GM18858 (cell line): ENCODE measurements around the gene PDE3B.
"Not testable (repeated sequence)": the region's sequence is repeated elsewhere in the genome, so short reads cannot be mapped to it uniquely, and the experiment has no call there.

Experiments
- ATAC-seq: cut with Tn5 transposase; IDR thresholded peaks from one replicate; pipeline ENCODE4 v1.9.1; 2021; ENCODE audit not compliant: unreplicated experiment

PDE3B gene

DNA sequence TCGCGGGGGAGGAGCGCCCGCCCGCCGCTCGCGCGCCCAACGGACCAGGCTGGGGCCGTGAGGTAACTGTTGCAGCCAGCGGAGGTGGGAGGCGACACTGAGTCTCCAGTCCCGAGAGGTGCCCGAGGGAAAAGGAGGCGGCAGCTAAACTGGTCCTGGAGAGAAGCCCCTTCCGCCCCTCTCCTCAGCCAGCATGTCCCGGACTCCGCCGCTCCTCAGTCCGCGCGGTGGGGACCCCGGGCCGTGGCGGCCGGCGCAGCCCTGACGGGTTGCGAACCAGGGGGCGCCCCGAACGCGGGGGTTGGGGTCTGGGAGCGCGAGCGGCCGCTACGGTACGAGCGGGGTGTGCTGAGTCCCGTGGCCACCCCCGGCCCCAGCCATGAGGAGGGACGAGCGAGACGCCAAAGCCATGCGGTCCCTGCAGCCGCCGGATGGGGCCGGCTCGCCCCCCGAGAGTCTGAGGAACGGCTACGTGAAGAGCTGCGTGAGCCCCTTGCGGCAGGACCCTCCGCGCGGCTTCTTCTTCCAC, at the start of gene PDE3B:
TSS of gene PDE3B (plus strand) at position 108 of the 529 bp plus-strand sequence. CDS start at position 380, 272 bp downstream.
- peak; percentile 59 for ATAC-seq

GRCh38 chr11:14595261-14595660, 48.3 kb upstream of the PDE3B start:
- not testable (repeated sequence) for ATAC-seq

- ATAC-seq = no peak
Observed at GRCh38 chr11:14607713-14608112, 35.9 kb upstream of the PDE3B start.

DNA sequence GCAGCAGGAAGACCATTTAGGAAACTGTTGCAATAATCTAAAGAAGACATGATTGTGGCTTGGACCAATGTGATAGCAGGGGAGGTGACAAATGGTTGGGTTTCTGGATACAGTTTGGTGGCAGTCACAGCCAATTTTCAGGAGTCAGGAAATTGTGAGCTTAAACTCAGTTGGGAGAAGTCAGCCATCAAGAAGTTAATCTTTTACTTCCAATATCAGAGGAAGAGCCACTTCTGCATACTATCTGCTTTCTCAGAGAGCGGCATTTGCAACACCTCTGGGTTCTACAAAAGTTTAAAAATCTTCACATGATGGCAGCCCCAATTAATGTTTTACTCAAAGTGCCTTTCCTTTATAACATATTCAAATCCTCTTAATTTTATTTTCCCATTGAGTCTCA, 33.7 kb upstream of the PDE3B start:
- no peak for ATAC-seq

DNA sequence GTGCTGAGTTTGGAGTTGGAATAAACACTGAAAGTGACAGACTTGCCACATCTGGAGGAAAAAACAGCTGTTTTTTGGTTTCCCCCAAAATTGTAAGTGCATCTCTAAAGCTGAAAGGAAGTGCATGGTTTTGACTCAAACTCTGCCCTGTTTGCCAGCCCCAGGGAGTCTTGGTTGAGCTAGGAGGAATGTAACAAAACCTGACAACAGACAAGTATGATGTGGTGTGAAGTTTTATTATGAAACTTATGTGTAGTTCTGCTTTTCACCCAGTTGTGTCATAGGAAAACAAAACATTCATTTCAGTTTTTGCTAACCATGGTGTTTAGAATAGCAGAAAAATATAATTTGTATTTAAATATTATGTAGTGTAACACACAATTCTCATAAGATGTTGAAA, 31.7 kb upstream of the PDE3B start:
- no peak for ATAC-seq

DNA sequence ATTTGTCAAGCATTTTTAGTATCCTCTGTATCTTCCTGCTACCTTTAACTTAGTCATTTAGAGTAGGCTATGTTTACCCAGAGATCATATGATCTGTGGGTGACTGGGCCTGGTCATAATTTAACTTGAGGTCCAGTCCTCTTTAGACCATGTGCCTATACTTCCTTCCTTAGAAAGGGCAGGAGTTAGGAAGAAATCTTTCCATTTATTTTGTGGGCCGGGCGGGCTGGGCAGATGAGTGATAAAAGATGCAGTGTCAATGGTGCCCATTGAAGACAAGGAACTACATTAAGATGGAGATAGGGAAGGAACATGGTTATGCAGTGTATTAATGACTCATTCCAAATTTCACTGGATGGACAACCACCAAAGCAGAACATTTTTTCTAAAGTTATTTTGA, 30.9 kb upstream of the PDE3B start:
- ATAC-seq = no peak

DNA sequence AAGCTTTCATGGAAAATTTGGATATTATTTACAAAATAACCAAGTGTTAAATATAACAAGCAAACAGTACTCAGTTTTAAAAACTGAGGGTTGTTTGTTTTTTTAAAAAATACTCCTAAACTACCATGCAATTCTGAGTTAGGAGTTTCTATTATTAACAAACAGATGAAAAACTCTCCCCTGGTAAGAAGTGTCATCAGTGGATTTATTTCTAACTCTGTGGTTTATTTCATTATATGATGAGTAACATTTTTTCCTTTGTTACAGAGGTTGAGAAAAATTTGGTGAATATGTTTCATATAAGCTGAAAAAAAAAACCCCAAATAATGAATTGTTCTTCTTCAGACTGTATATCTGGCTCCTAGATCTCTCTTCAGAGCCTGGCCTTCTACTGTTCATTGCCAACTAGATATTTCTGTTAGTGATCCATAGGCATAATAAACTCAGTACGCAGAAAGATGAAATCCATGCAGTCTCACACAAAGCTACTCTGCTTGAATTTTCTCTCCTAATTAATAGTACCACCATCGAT, 29.4 kb upstream of the PDE3B start:
- ATAC-seq = no peak

DNA sequence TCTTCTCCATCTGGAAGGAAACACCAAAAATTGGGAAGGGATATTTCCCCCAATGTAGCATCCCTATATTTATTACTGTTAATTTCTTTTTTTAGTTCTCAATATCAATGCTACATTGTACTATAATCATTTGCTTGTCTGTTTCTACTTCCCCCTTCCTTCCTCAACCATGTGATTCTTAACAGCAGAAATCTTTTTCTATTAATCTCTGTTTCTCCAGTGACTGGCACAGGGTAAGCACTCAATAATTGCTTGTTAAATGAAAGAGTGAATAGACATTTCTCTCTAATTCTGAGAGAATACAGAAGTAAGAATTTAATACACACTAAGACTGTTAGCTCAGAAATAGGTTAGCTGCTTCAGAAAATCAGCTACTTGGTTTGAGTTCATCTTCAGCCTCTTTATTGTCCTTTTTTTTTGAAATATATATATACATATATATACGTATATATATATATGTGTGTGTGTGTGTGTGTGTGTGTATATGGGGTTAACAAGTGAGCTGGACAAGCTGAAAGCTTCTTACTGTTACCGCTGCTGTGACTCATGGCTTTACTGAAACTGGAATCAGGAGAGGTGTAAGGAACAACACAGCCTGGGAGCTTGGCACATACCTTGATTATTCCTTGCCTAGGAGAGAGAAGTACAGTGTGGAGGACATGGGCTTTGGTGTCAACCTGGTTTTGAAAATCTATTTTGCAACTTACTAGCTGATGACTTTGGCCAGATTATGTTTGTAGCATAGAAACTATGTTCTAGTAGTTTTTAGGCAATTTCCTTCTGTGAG, 26.2 kb upstream of the PDE3B start:
- no peak for ATAC-seq

GRCh38 chr11:14618060-14618459, 25.5 kb upstream of the PDE3B start:
- no peak for ATAC-seq

GRCh38 chr11:14619603-14620531, 23.7 kb upstream of the PDE3B start:
- no peak for ATAC-seq

DNA sequence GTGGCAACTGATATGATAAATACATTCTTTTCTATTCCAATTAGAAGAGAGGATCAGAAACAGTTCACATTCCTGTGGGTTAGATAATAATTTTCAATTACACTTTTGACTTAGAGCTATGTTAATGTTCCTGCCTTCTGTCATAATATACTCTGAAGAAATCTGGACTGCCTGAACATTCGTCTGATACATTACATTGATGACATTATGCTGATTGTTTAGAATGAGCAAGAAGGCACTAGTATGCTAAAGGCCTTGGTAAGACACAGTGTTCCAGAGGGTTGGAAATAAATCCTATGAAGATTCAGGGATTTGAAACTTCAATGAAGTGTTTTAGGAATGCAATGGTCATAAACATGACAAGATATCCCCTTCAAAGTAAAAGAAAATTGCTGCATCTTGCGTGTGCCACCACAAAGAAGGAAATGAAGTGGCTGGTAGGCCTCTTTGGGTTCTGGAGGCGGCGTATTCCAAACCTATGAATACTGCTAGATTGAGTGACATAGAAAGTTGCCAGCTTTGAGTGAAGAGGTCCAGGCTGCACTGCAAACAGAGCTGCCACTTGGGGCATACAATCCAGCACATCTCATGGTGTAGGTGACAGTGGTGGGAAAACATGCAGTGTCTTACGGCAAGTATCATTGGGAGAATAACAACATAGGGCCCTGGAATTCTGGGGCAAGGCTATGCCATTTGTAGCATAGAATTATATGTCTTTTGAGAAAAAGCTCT, 21.2 kb upstream of the PDE3B start:
- ATAC-seq = no peak

- no peak for ATAC-seq
Observed at GRCh38 chr11:14623036-14623435, 20.6 kb upstream of the PDE3B start.

- no peak for ATAC-seq
Observed at GRCh38 chr11:14625586-14626205, 17.9 kb upstream of the PDE3B start.

DNA sequence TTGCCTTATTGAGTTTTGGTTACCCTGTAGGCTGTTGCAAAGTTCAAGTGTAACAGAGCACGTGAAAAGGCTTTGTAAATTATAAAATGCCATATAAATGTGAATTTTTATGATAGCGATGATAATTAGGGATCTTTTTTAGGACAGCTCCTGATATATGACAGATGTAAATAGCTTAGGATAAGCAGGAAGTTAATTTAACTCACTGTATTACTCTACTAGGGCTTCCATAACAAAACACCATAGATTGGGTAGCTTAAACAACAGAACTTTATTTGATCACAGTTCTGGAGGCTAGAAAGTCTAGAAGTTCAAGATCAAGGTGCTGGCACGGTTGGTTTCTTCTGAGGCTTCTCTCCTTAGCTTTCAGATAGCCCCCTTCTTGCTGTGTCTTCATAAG, 17.0 kb upstream of the PDE3B start:
- ATAC-seq = no peak

DNA sequence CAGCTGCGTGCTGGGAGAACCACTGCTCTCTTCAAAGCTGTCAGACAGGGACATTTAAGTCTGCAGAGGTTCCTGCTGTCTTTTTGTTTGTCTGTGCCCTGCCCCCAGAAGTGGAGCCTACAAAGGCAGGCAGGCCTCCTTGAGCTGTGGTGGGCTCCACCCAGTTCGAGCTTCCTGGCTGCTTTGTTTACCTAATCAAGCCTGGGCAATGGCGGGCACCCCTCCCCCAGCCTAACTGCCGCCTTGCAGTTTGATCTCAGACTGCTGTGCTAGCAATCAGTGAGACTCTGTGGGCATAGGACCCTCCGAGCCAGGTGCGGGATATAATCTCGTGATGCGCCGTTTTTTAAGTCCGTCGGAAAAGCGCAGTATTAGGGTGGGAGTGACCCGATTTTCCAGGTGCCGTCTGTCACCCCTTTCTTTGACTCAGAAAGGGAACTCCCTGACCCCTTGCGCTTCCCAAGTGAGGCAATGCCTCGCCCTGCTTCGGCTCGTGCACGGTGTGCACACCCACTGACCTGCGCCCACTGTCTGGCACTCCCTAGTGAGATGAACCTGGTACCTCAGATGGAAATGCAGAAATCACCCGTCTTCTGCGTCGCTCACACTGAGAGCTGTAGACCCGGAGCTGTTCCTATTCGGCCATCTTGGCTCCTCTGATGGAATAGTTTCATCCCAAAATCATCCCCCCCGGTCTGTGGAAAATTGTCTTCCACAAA, 9.9 kb upstream of the PDE3B start:
- not testable (repeated sequence) for ATAC-seq

DNA sequence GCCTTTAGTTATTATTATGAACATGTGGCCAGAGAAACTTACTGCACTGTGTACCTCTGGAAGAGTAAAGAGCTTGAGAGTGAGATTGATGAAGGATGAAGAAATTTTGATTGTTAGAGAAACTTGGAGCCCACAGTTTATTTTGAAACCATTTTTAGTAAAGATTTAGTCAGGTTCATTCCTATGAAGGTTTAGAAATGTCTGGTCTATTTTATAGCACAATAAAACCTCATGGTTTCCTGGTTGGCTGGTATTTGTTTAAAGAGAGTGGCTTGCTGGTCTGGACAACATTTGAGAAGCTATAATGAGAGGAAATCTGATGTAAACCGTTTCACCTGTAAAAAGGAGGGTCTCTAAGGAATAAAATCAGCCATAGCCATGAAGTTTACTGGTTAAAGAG, 8.8 kb upstream of the PDE3B start:
- ATAC-seq = no peak

DNA sequence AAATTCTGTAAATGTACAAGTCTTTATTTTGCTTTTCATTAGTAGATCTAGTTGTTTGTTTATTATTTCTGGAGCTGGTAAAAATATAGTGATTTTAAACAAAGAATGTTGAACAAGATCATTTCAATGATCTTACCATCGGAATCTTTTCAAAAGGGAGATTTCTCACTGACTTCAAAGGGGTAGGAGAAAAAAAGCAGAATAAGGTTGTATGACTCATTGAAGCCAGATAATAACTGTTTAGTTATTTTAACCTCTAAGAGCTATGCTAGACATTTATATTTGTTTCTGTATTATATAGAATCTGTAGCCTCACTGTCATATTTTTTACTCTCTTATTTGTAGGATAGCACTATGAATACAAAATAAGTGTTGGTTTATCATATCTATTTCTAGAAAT, 8.1 kb upstream of the PDE3B start:
- no peak for ATAC-seq

DNA sequence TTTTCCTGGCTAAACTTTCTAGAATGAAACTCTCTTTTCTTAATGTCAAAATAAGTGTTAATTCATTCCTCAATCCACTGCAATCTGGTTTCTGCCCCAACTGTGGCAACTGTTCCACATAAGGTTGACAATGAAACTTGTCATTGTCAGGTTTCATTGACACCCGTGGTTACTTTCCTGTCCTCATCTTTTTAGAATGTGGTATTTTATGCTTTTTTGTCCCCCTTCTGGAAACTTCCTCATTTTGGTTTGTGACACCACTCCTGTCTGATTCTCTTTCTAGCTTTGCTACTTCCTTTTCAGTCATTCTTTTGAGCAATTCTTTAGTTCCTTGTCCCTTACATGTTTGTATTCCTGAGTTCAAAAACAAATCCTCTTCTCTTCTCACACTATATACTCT, 7.5 kb upstream of the PDE3B start:
- no peak for ATAC-seq

DNA sequence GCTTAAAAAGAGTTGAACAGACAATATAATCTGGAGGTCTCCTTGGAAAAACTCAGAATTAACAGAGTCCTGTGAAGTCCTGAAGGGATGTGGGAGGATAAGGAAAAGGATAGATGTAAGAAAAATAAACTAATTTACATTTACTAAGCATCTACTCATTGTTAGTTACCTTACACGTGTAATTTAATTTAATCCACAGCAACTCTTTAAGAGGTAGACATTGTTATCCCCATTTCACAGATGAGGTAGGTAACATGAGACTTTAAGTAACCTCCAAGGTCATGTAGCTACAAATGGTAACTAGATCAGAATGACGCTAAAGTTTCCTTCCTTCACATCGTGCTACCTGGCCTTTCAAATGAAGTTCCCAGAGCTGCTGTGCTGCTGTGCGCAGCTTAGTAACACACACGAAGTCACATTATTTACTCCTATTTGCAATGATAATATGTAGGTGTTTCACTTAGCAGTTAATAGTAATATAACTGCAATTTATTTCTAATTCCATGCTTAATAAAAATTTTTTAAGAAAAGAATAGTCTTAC, 5.7 kb upstream of the PDE3B start:
- ATAC-seq = no peak
